ENCODE data around the gene ZCCHC4. TPM values are rescaled to one million over a fixed set of nuclear protein-coding genes. Genes with fewer than 3 reads are reported as not detected.

ZCCHC4 gene
- total RNA-seq: 3.6 and 8.5 TPM in 2 replicates

GRCh38 chr4:25312496-25313200, at the start of gene ZCCHC4:
ZCCHC4 (plus strand) TSS chr4:25312774; CDS start chr4:25312810, 36 bp downstream.

GRCh38 chr4:25376754-25377571, 64.4 kb downstream of the ZCCHC4 start, which contains the start of gene ANAPC4:
ANAPC4 (plus strand) TSS chr4:25377263; CDS start chr4:25377428, 165 bp downstream.

Other genes starting within 250 kb of the ZCCHC4 start
- gene SEPSECS, start 152.3 kb upstream of the ZCCHC4 start, total RNA-seq: 5.3 and 9.6 TPM in 2 replicates
- 20.1 and 21.5 TPM in 2 replicates for gene PI4K2B, start 78.7 kb upstream of the ZCCHC4 start, total RNA-seq
- 18.1 and 26.2 TPM in 2 replicates for gene ANAPC4, start 64.5 kb downstream of the ZCCHC4 start, total RNA-seq

Measured in bladder microvascular endothelial cell (primary cell).